BJ (cell line): Measurements from ENCODE around the gene COX18. TPM values are rescaled to one million over a fixed set of nuclear protein-coding genes. Genes with fewer than 3 reads are reported as not detected.
A peak's percentile ranks its signal among the peaks of the same experiment; 100 is the strongest.

Experiments used
- CTCF ChIA-PET: fragments of 350-600 bp; formaldehyde crosslinking; extraction: SDS; loops from one replicate; lab custom pipeline; 2021; ENCODE audit warnings: antibody characterized with exemption, inconsistent platforms; lab: Yijun Ruan, JAX
- POLR2A ChIA-PET: fragments of 300-600 bp; sonication (Branson Sonifier 250); formaldehyde crosslinking; extraction: SDS; loops from one replicate; lab custom pipeline; 2021; ENCODE audit warnings: antibody characterized with exemption; lab: Charles Lee
- DNase-seq: peaks from one replicate; pipeline ENCODE4 v3.0.0-alpha.2; 2011; ENCODE audit warnings: low read depth
- H3K27me3 ChIP-seq: 2 replicates; pipeline ENCODE4 v1.6.0; 2011; ENCODE audit warnings: low read length; ENCODE audit not compliant: control insufficient read depth, insufficient read depth
- H3K36me3 ChIP-seq: 2 replicates; pipeline ENCODE4 v1.5.1; 2011; ENCODE audit warnings: low read length; ENCODE audit not compliant: control insufficient read depth, insufficient read depth
- H3K4me3 ChIP-seq: 2 replicates; pipeline ENCODE4 v1.5.1; 2011; ENCODE audit warnings: low read depth, mild to moderate bottlenecking, control low read depth, low read length
- CTCF ChIP-seq: IDR thresholded peaks from 2 replicates; pipeline ENCODE4 v1.5.1; 2011; ENCODE audit warnings: low read depth, mild to moderate bottlenecking, control low read depth, inconsistent platforms, low read length, moderate library complexity; ENCODE audit not compliant: insufficient read depth
- polyA plus RNA-seq: library from polyadenylated mRNA; depleted of rRNA; stranded (reverse); fragments of >200 nt; gene quantifications from 2 replicates; pipeline ENCODE4 v1.2.3, GENCODE V29; 2011

COX18 gene
- polyA plus RNA-seq, 1 experiment, result 9.8 TPM

- POLR2A ChIA-PET, result no interaction called here
- no peak for TF ChIP-seq CTCF
- DNase-seq, result no peak
- H3K4me3 ChIP-seq, result no peak overlapping the region
- 0 out of 2 replicates have a peak, but pooled peaks cover 2% of the 10 kb centered on the region for H3K27me3 ChIP-seq
- H3K36me3 ChIP-seq, result no peaks in the 10 kb centered on the region
- CTCF ChIA-PET, result no interaction called here
Measured at GRCh38 chr4:73036123-73036522, 33.4 kb downstream of the COX18 start.

GRCh38 chr4:73034896-73035295, 34.6 kb downstream of the COX18 start:
- POLR2A ChIA-PET, result no interaction called here
- Histone ChIP-seq H3K27me3 (0 out of 2 replicates have a peak, but pooled peaks cover 2% of the 10 kb centered on the region), H3K4me3 (no peak overlapping the region), H3K36me3 (no peaks in the 10 kb centered on the region)
- no peak for DNase-seq
- CTCF ChIA-PET, result interaction anchor here (1.0 kb wide), 1 partner anchor 13 kb away, joined by 3 read pairs; no protein-coding TSS in a partner anchor
- TF ChIP-seq CTCF, result no peak

- ChIA-PET POLR2A (no interaction called here), CTCF (no interaction called here)
- no peak for DNase-seq
- no peak for TF ChIP-seq CTCF
- Histone ChIP-seq H3K4me3 (no peak overlapping the region), H3K27me3 (peaks cover 5% of the 10 kb centered on the region), H3K36me3 (no peaks in the 10 kb centered on the region)
Measured at GRCh38 chr4:73028621-73029020, 40.9 kb downstream of the COX18 start.

- POLR2A ChIA-PET, result no interaction called here
- no peak overlapping the region for H3K4me3 ChIP-seq
- CTCF ChIA-PET, result interaction anchor here (0.8 to 5.5 kb wide), 12 partner anchors 114 to 1291 kb away, joined by 3 to 66 read pairs (median 4); no protein-coding TSS in a partner anchor
- TF ChIP-seq CTCF, result peak; percentile 50
- DNase-seq, result no peak
- peaks cover 5% of the 10 kb centered on the region for H3K27me3 ChIP-seq
- H3K36me3 ChIP-seq, result no peaks in the 10 kb centered on the region
Measured at GRCh38 chr4:73021634-73022033, 47.9 kb downstream of the COX18 start.

GRCh38 chr4:73019462-73020047, 50.0 kb downstream of the COX18 start:
- Histone ChIP-seq H3K4me3 (no peak overlapping the region), H3K27me3 (peaks cover 2% of the 10 kb centered on the region; the same call in 1 of the 2 replicates), H3K36me3 (no peaks in the 10 kb centered on the region)
- ChIA-PET CTCF (interaction anchor here (1.0 to 5.5 kb wide), 4 partner anchors 320 to 723 kb away, joined by 3 to 66 read pairs (median 4); no protein-coding TSS in a partner anchor), POLR2A (no interaction called here)
- TF ChIP-seq CTCF, result peak; percentile 53
- DNase-seq, result no peak
